ENCODE data around the gene KCNK2. TPM values are rescaled to one million over a fixed set of nuclear protein-coding genes. Genes with fewer than 3 reads are reported as not detected.

KCNK2 gene
- total RNA-seq, 4 donors from 2014 or later: 3.9 to 22.6 (median 21.2) TPM

DNA sequence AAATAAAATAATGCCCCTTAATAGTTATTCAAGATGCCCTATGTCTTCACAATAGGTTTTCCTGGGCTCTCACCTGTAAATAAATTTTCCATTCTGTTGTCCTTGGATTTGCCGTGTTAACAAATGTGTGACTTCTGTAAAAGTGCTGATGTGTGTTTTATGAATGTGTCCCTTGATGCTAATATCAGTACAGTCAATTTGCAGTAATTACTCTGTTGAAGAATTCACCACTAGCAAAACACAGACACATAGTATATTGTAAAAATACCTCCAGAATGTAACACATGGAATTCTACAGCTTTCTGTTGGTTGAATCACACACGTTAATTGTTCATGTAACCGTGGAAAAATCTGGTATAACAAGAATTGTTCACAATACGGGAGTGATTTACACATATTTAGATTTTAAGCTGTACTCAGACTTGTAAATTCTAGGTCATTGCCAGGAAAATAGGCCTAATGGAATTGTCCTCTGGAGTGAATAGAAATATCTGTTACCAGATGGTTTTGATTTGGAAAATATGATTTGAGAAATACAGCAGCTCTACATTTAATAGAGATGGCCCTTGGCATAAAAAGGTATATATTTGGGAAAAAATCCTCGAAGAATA lies 36.7 kb upstream of the KCNK2 start:
- H3K27ac ChIP-seq: no peak overlapping the region
- H3K4me3 ChIP-seq (replicated peaks in 1 of 3): no peak overlapping the region
- intact Hi-C loops (cut with DNase I): no loop called here
- no peaks in the 10 kb centered on the region for H3K4me1 ChIP-seq
- no peak for DNase-seq
- 85 to 86% methylated on average over 5 of the region's 5 CpGs for WGBS, 2 donors
- no peaks in the 10 kb centered on the region for H3K9me3 ChIP-seq
- TF ChIP-seq POLR2A (IDR thresholded peaks at IDR 0.05): no peak
- H3K36me3 ChIP-seq: no peaks in the 10 kb centered on the region
- no peaks in the 10 kb centered on the region for H3K27me3 ChIP-seq

- Histone ChIP-seq H3K9me3 (no peaks in the 10 kb centered on the region), H3K36me3 (no peaks in the 10 kb centered on the region), H3K27ac (no peak overlapping the region), H3K4me3 (replicated peaks in 1 of 3) (no peak overlapping the region), H3K4me1 (no peaks in the 10 kb centered on the region), H3K27me3 (no peaks in the 10 kb centered on the region)
- intact Hi-C loops (cut with DNase I): no loop called here
- TF ChIP-seq, protein P1, sequence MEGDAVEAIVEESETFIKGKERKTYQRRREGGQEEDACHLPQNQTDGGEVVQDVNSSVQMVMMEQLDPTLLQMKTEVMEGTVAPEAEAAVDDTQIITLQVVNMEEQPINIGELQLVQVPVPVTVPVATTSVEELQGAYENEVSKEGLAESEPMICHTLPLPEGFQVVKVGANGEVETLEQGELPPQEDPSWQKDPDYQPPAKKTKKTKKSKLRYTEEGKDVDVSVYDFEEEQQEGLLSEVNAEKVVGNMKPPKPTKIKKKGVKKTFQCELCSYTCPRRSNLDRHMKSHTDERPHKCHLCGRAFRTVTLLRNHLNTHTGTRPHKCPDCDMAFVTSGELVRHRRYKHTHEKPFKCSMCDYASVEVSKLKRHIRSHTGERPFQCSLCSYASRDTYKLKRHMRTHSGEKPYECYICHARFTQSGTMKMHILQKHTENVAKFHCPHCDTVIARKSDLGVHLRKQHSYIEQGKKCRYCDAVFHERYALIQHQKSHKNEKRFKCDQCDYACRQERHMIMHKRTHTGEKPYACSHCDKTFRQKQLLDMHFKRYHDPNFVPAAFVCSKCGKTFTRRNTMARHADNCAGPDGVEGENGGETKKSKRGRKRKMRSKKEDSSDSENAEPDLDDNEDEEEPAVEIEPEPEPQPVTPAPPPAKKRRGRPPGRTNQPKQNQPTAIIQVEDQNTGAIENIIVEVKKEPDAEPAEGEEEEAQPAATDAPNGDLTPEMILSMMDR (IDR thresholded peaks at IDR 0.05): no peak
- TF ChIP-seq POLR2A (IDR thresholded peaks at IDR 0.05): no peak
- DNase-seq: no peak
Observed at GRCh38 chr1:215052256-215053015, 30.1 kb upstream of the KCNK2 start.

- TF ChIP-seq, protein P1 (IDR thresholded peaks at IDR 0.05): no peak
- TF ChIP-seq POLR2A (IDR thresholded peaks at IDR 0.05): no peak
- intact Hi-C loops (cut with DNase I): no loop called here
- Histone ChIP-seq H3K27ac (no peak overlapping the region), H3K36me3 (no peaks in the 10 kb centered on the region), H3K9me3 (no peaks in the 10 kb centered on the region), H3K4me1 (no peaks in the 10 kb centered on the region), H3K27me3 (no peaks in the 10 kb centered on the region), H3K4me3 (replicated peaks in 1 of 3) (no peak overlapping the region)
- WGBS, 2 donors: 75 to 88% methylated on average over 6 of the region's 6 CpGs
- no peak for DNase-seq
Observed at GRCh38 chr1:215054266-215054665, 28.3 kb upstream of the KCNK2 start.

DNA sequence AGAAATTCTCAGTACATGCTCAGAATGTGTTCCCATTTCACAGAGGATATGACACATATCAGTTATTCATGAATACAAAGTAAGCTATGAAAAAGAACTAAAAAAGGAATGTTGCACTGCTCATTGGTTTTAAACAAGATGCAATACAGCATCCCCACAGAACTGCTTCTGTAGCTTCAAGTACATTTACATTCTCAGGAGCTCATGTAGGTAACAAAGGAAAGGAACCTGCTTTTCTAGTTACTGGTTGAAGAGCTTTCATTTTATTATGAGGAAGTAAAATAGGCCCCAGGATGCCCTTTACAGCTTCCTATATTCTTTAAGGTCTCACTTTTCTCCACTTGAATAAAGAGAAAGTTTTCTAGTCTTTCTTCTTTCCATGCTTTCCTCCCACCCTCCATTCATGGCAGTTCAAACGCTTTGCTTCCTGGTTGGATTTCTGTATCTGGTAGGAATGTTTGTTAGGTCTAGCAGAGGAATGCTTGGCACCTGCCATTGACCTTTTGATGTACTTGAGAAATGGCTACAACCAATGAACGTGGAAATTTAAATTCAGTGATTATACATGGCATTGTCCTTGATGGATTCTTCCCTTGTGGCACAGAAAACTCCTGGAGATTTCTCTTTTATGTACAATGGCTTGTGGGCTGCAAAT lies 27.1 kb upstream of the KCNK2 start:
- DNase-seq: no peak
- intact Hi-C loops (cut with DNase I): no loop called here
- no peak for TF ChIP-seq POLR2A (IDR thresholded peaks at IDR 0.05)
- TF ChIP-seq, protein P1 (IDR thresholded peaks at IDR 0.05): no peak
- Histone ChIP-seq H3K27me3 (no peaks in the 10 kb centered on the region), H3K4me1 (no peaks in the 10 kb centered on the region), H3K4me3 (replicated peaks in 1 of 3) (no peak overlapping the region), H3K36me3 (no peaks in the 10 kb centered on the region), H3K9me3 (no peaks in the 10 kb centered on the region), H3K27ac (no peak overlapping the region)
- WGBS, 2 donors: 54 to 56% methylated on average over 2 of the region's 2 CpGs

- DNase-seq: no peak
- TF ChIP-seq, protein P1 (IDR thresholded peaks at IDR 0.05): no peak
- TF ChIP-seq POLR2A (IDR thresholded peaks at IDR 0.05): no peak
- WGBS, 2 donors: 77 to 79% methylated on average over 1 of the region's 1 CpG
- Histone ChIP-seq H3K36me3 (no peaks in the 10 kb centered on the region), H3K27me3 (no peaks in the 10 kb centered on the region), H3K27ac (no peak overlapping the region), H3K4me3 (replicated peaks in 1 of 3) (no peak overlapping the region), H3K4me1 (no peaks in the 10 kb centered on the region), H3K9me3 (no peaks in the 10 kb centered on the region)
- intact Hi-C loops (cut with DNase I): no loop called here
Observed at GRCh38 chr1:215056584-215056983, 26.0 kb upstream of the KCNK2 start.
